Activated T-helper 17 cell treated with anti-CD3 and anti-CD28 coated beads, Interleukin-2, amount 50 U/mL, for 72 hours (primary cell): ENCODE data around the gene PTGFR. TPM values are rescaled to one million over a fixed set of nuclear protein-coding genes. Genes with fewer than 3 reads are reported as not detected.

ENCODE experiments used
- ATAC-seq: fragments of 150-1000 bp; cut with Tn5 transposase; replicated peaks from 2 replicates; pipeline ENCODE4 v1.10.0; 2021; ENCODE audit warnings: mild to moderate bottlenecking, moderate library complexity
- H3K27ac Mint-ChIP-seq: one replicate; pipeline ENCODE4 v1.8.0; 2022; ENCODE audit warnings: mixed read lengths
- H3K27me3 Mint-ChIP-seq: one replicate; pipeline ENCODE4 v1.8.0; 2022; ENCODE audit warnings: mixed read lengths
- H3K36me3 Mint-ChIP-seq: one replicate; pipeline ENCODE4 v1.8.0; 2022; ENCODE audit warnings: low read depth, mild to moderate bottlenecking, mixed read lengths
- H3K4me1 Mint-ChIP-seq: one replicate; pipeline ENCODE4 v1.8.0; 2022; ENCODE audit warnings: mixed read lengths
- H3K4me3 Mint-ChIP-seq: one replicate; pipeline ENCODE4 v1.8.0; 2022; ENCODE audit warnings: mild to moderate bottlenecking, mixed read lengths
- H3K9me3 Mint-ChIP-seq: one replicate; pipeline ENCODE4 v1.8.0; 2022; ENCODE audit warnings: mixed read lengths
- total RNA-seq, 2 donors: library from RNA; stranded (reverse); gene quantifications; one replicate each; pipeline ENCODE4 v1.2.3, GENCODE V29; 2022

PTGFR gene
- total RNA-seq, 2 donors from 2014 or later = not detected

DNA sequence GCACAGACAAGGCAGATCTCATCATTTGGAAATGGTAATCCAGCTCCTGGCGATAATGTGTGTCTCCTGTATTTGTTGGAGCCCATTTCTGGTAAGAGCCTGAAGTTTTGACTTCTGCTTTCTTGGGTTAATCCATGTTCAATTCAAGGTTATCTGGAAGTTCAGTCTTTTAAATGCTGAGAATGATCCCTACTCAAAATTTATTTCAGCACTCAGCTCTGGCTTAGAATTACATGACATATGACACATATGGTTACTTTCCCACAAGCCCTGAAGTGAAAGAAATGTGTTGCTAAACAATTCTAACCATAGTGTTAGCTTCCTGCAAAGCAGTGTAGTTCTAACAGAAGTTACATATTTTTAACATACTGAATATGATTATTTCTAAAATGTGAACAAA lies 2.7 kb downstream of the PTGFR start:
- peaks cover 30% of the 10 kb centered on the region for H3K27me3 Mint-ChIP-seq
- H3K9me3 Mint-ChIP-seq = no peaks in the 10 kb centered on the region
- no peak for ATAC-seq
- no peaks in the 10 kb centered on the region for H3K36me3 Mint-ChIP-seq
- H3K4me1 Mint-ChIP-seq = no peaks in the 10 kb centered on the region
- no peak overlapping the region for H3K27ac Mint-ChIP-seq
- no peak overlapping the region for H3K4me3 Mint-ChIP-seq

DNA sequence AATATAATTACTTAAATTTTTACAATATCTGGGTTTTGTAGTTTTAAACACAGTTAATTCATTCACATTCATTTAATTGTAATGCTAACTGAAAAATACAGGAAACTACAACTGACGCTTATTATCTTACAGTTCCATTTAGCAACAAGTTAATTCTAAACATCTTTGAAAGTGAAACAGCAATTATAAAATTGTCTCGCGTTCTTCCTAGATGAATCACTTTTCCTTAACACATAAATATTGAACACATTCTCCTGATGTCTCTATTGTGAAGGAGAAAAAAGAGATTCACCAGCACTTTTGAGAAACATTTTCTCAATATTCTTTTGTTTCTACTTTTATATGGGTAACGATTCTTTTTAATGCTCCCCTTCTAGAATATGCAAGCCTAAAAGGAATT lies 6.4 kb downstream of the PTGFR start:
- Mint-ChIP-seq H3K4me3 (no peak overlapping the region), H3K27me3 (peaks cover 19% of the 10 kb centered on the region), H3K4me1 (no peaks in the 10 kb centered on the region), H3K27ac (no peak overlapping the region), H3K9me3 (no peaks in the 10 kb centered on the region), H3K36me3 (no peaks in the 10 kb centered on the region)
- ATAC-seq = no peak

GRCh38 chr1:78500529-78500928 lies 9.8 kb downstream of the PTGFR start:
- no peak overlapping the region for H3K27ac Mint-ChIP-seq
- H3K9me3 Mint-ChIP-seq = no peaks in the 10 kb centered on the region
- peaks cover 14% of the 10 kb centered on the region for H3K27me3 Mint-ChIP-seq
- no peaks in the 10 kb centered on the region for H3K36me3 Mint-ChIP-seq
- ATAC-seq = no peak
- H3K4me1 Mint-ChIP-seq = no peaks in the 10 kb centered on the region
- H3K4me3 Mint-ChIP-seq = no peak overlapping the region

- Mint-ChIP-seq H3K27ac (no peak overlapping the region), H3K4me1 (no peaks in the 10 kb centered on the region), H3K27me3 (peaks cover 17% of the 10 kb centered on the region), H3K36me3 (no peaks in the 10 kb centered on the region), H3K4me3 (no peak overlapping the region), H3K9me3 (no peaks in the 10 kb centered on the region)
- ATAC-seq = no peak
Measured at GRCh38 chr1:78501203-78501602, 10.4 kb downstream of the PTGFR start.

DNA sequence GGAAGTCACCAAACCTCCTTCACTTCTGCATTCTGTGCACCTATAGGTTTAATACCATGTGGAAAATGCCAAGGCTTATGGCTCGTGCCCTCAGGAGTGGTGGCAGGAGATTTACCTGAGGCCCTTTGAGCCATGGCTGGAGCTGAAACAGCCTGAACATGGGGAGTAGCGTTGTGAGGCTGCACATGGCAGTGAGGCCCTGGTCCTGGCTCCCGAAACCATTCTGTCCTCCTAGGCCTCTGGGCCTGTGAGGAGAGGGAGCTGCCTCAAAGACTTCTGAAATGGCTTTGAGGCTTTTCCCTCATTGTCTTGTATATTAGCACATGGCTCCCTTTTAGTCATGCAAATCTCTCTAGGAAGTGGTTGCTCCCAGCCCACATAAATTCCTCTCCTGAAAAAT lies 20.6 kb downstream of the PTGFR start:
- Mint-ChIP-seq H3K36me3 (no peaks in the 10 kb centered on the region), H3K9me3 (peaks cover 16% of the 10 kb centered on the region), H3K4me3 (no peak overlapping the region), H3K27ac (no peak overlapping the region), H3K27me3 (peaks cover 11% of the 10 kb centered on the region), H3K4me1 (no peaks in the 10 kb centered on the region)
- ATAC-seq = no peak

GRCh38 chr1:78516716-78517115 lies 25.9 kb downstream of the PTGFR start:
- Mint-ChIP-seq H3K9me3 (peaks cover 10% of the 10 kb centered on the region), H3K27me3 (peaks cover 3% of the 10 kb centered on the region), H3K4me3 (no peak overlapping the region), H3K27ac (no peak overlapping the region), H3K36me3 (no peaks in the 10 kb centered on the region), H3K4me1 (no peaks in the 10 kb centered on the region)
- no peak for ATAC-seq

- Mint-ChIP-seq H3K27me3 (peaks cover 4% of the 10 kb centered on the region), H3K9me3 (no peaks in the 10 kb centered on the region), H3K4me3 (no peak overlapping the region), H3K36me3 (no peaks in the 10 kb centered on the region), H3K27ac (no peak overlapping the region), H3K4me1 (no peaks in the 10 kb centered on the region)
- no peak for ATAC-seq
Measured at GRCh38 chr1:78519446-78519845, 28.7 kb downstream of the PTGFR start.

GRCh38 chr1:78520216-78520615 lies 29.4 kb downstream of the PTGFR start:
- Mint-ChIP-seq H3K4me3 (no peak overlapping the region), H3K27ac (no peak overlapping the region), H3K9me3 (no peaks in the 10 kb centered on the region), H3K4me1 (no peaks in the 10 kb centered on the region), H3K36me3 (no peaks in the 10 kb centered on the region), H3K27me3 (peaks cover 4% of the 10 kb centered on the region)
- no peak for ATAC-seq

- H3K27me3 Mint-ChIP-seq = peaks cover 9% of the 10 kb centered on the region
- H3K27ac Mint-ChIP-seq = no peak overlapping the region
- H3K4me1 Mint-ChIP-seq = no peaks in the 10 kb centered on the region
- H3K9me3 Mint-ChIP-seq = no peaks in the 10 kb centered on the region
- H3K4me3 Mint-ChIP-seq = no peak overlapping the region
- no peaks in the 10 kb centered on the region for H3K36me3 Mint-ChIP-seq
- no peak for ATAC-seq
Measured at GRCh38 chr1:78520843-78521242, 30.1 kb downstream of the PTGFR start.

- no peaks in the 10 kb centered on the region for H3K9me3 Mint-ChIP-seq
Measured at GRCh38 chr1:78522136-78522535, 31.4 kb downstream of the PTGFR start.

GRCh38 chr1:78526496-78526895 lies 35.7 kb downstream of the PTGFR start:
- Mint-ChIP-seq H3K36me3 (no peaks in the 10 kb centered on the region), H3K9me3 (no peaks in the 10 kb centered on the region), H3K27ac (no peak overlapping the region), H3K4me1 (no peaks in the 10 kb centered on the region), H3K27me3 (peaks cover 11% of the 10 kb centered on the region), H3K4me3 (no peak overlapping the region)
- no peak for ATAC-seq

More at GRCh38 chr1:78522136-78522535, 31.4 kb downstream of the PTGFR start:
- H3K36me3 Mint-ChIP-seq = no peaks in the 10 kb centered on the region
- no peak overlapping the region for H3K27ac Mint-ChIP-seq
- H3K4me1 Mint-ChIP-seq = no peaks in the 10 kb centered on the region
- no peak for ATAC-seq
- peaks cover 9% of the 10 kb centered on the region for H3K27me3 Mint-ChIP-seq
- no peak overlapping the region for H3K4me3 Mint-ChIP-seq

DNA sequence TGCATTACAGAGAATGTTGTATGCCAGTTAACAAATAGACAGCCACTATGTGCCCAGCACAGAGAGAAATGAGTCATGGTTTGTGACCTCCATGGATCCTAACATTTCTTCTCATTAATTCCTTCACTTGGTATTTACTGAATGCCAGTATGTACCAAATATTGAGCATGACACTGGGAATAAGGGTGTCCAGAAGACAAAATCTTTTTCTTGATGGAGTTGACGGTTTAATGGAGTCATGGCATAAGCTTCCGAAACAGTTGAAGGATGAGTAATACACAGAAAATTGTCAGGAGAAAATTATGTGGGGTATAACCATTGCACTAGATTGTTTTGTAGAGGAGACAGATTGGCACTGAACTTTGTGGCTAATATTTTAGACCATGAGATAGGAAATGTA lies 36.9 kb downstream of the PTGFR start:
- no peaks in the 10 kb centered on the region for H3K4me1 Mint-ChIP-seq
- no peak for ATAC-seq
- no peaks in the 10 kb centered on the region for H3K36me3 Mint-ChIP-seq
- peaks cover 12% of the 10 kb centered on the region for H3K27me3 Mint-ChIP-seq
- no peak overlapping the region for H3K27ac Mint-ChIP-seq
- H3K9me3 Mint-ChIP-seq = no peaks in the 10 kb centered on the region
- H3K4me3 Mint-ChIP-seq = no peak overlapping the region

DNA sequence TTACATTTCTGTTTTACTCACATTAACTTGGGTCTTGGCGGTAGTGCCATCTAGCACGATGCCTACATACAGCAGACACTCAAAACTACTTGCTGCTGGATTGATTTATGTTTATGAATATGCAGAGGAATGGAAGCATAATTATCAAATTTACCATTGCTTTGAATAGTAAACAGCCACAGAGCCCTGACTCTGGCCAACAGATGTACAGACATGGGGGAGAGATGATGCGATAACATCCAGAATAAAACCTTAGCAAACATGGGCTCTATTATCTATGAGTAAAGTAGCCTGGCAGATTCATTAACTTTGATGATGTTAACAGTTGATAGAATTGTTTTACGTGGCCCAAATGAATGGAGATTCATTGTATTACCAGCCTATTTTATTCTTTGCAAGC lies 42.8 kb downstream of the PTGFR start:
- H3K4me3 Mint-ChIP-seq = no peak overlapping the region
- no peak for ATAC-seq
- H3K36me3 Mint-ChIP-seq = no peaks in the 10 kb centered on the region
- no peaks in the 10 kb centered on the region for H3K9me3 Mint-ChIP-seq
- H3K4me1 Mint-ChIP-seq = no peaks in the 10 kb centered on the region
- H3K27me3 Mint-ChIP-seq = peaks cover 9% of the 10 kb centered on the region
- no peak overlapping the region for H3K27ac Mint-ChIP-seq

DNA sequence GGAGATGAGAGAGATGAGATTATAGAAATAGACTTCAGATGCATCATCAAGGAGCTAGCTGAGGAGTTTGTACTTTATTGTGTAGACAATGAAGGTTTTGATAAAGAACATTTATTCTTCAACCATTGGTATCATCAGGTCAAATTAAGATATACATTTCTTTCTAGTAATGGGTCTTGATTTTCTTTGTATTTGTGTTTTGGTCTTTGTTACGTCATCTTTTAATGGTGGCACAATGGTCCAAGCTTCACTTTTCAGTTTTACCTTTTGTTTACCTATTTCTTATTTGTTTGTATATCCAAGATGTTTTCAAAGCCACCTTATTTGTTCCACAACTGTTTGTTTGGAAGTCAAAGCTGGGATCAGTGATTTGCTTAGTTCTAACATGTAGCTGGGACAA lies 44.5 kb downstream of the PTGFR start:
- Mint-ChIP-seq H3K27ac (no peak overlapping the region), H3K4me1 (no peaks in the 10 kb centered on the region), H3K9me3 (no peaks in the 10 kb centered on the region), H3K4me3 (no peak overlapping the region), H3K27me3 (peaks cover 13% of the 10 kb centered on the region), H3K36me3 (no peaks in the 10 kb centered on the region)
- ATAC-seq = no peak

DNA sequence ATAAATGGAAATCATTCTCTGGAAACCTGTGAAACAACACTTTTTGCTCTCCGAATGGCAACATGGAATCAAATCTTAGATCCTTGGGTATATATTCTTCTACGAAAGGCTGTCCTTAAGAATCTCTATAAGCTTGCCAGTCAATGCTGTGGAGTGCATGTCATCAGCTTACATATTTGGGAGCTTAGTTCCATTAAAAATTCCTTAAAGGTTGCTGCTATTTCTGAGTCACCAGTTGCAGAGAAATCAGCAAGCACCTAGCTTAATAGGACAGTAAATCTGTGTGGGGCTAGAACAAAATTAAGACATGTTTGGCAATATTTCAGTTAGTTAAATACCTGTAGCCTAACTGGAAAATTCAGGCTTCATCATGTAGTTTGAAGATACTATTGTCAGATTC lies 45.7 kb downstream of the PTGFR start:
- peaks cover 2% of the 10 kb centered on the region for H3K9me3 Mint-ChIP-seq
- H3K4me3 Mint-ChIP-seq = no peak overlapping the region
- H3K27me3 Mint-ChIP-seq = peaks cover 13% of the 10 kb centered on the region
- H3K4me1 Mint-ChIP-seq = no peaks in the 10 kb centered on the region
- no peaks in the 10 kb centered on the region for H3K36me3 Mint-ChIP-seq
- H3K27ac Mint-ChIP-seq = no peak overlapping the region
- ATAC-seq = no peak

DNA sequence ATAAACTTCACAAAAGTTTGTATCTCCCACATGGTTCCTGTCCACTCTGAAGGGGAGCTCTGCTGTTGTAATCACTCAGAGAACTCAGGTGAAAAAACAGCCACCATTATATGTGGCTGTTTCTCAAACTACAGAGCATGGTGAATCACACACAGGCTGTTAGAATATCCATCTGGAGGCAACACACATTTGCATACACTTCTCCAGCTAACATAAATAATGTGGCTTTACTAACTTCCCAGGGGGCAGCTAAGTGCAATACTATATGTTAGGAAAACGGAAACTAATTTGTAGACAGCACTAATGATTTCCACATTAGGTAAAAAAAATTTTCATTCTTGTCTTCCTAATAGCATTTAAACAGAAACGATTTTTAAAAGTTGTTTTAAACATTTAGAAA lies 49.3 kb downstream of the PTGFR start:
- Mint-ChIP-seq H3K9me3 (peaks cover 8% of the 10 kb centered on the region), H3K4me1 (no peaks in the 10 kb centered on the region)
- ATAC-seq = no peak

More for the DNA sequence above, 49.3 kb downstream of the PTGFR start:
- peaks cover 16% of the 10 kb centered on the region for H3K27me3 Mint-ChIP-seq
- no peaks in the 10 kb centered on the region for H3K36me3 Mint-ChIP-seq
- no peak overlapping the region for H3K27ac Mint-ChIP-seq
- no peak overlapping the region for H3K4me3 Mint-ChIP-seq
